Neural progenitor cell (in vitro differentiated cells): ENCODE measurements around the gene RS1. TPM values are rescaled to one million over a fixed set of nuclear protein-coding genes. Genes with fewer than 3 reads are reported as not detected.

Experiments used
- DNase-seq: peaks from one replicate; pipeline ENCODE4 v3.0.0-alpha.2; 2016; ENCODE audit warnings: low spot score
- H2AFZ ChIP-seq: fragments of 200-600 bp; sonication (generic); replicated peaks from 2 replicates; pipeline ENCODE4 v1.6.1; 2016; ENCODE audit warnings: antibody characterized with exemption
- H3F3A ChIP-seq: fragments of 200-600 bp; sonication (generic); 2 replicates; pipeline ENCODE4 v1.6.1; 2016; ENCODE audit warnings: antibody characterized with exemption, low read depth
- H3K27ac ChIP-seq: fragments of 200-600 bp; sonication (generic); 2 replicates; pipeline ENCODE4 v1.5.1; 2016; ENCODE audit warnings: mild to moderate bottlenecking
- H3K27me3 ChIP-seq: fragments of 200-600 bp; sonication (generic); 2 replicates; pipeline ENCODE4 v1.6.1; 2016; ENCODE audit warnings: mild to moderate bottlenecking, moderate library complexity
- H3K36me3 ChIP-seq: fragments of 200-600 bp; sonication (generic); 2 replicates; pipeline ENCODE4 v1.5.1; 2016
- H3K4me1 ChIP-seq: fragments of 200-600 bp; sonication (generic); 2 replicates; pipeline ENCODE4 v1.6.1; 2016; ENCODE audit warnings: mixed run types
- H3K4me2 ChIP-seq: fragments of 200-600 bp; sonication (generic); 2 replicates; pipeline ENCODE4 v1.6.1; 2016
- H3K4me3 ChIP-seq: fragments of 200-600 bp; sonication (generic); 2 replicates; pipeline ENCODE4 v1.5.1; 2016
- H3K79me2 ChIP-seq: fragments of 200-600 bp; sonication (generic); 2 replicates; pipeline ENCODE4 v1.6.1; 2016; ENCODE audit warnings: low read depth
- H3K9ac ChIP-seq: fragments of 200-600 bp; sonication (generic); 2 replicates; pipeline ENCODE4 v1.6.1; 2016
- H3K9me3 ChIP-seq: fragments of 200-600 bp; sonication (generic); 2 replicates; pipeline ENCODE4 v1.5.1; 2016; ENCODE audit warnings: low read depth
- H4K20me1 ChIP-seq: fragments of 200-600 bp; sonication (generic); 2 replicates; pipeline ENCODE4 v1.6.1; 2016; ENCODE audit warnings: low read depth
- H3K27ac Mint-ChIP-seq: 3 replicates; pipeline ENCODE4 v1.8.0; 2021; ENCODE audit warnings: mixed read lengths
- H3K27me3 Mint-ChIP-seq: 2 replicates; pipeline ENCODE4 v1.8.0; 2022; ENCODE audit warnings: low read depth, mild to moderate bottlenecking, inconsistent platforms, moderate library complexity, mixed read lengths; ENCODE audit not compliant: insufficient read depth
- H3K36me3 Mint-ChIP-seq: 3 replicates; pipeline ENCODE4 v1.8.0; 2021; ENCODE audit warnings: mixed read lengths
- H3K4me1 Mint-ChIP-seq: 3 replicates; pipeline ENCODE4 v1.8.0; 2021; ENCODE audit warnings: mixed read lengths
- H3K4me3 Mint-ChIP-seq: 3 replicates; pipeline ENCODE4 v1.8.0; 2021; ENCODE audit warnings: mild to moderate bottlenecking, moderate library complexity, mixed read lengths
- H3K9me3 Mint-ChIP-seq: 3 replicates; pipeline ENCODE4 v1.8.0; 2020; ENCODE audit warnings: mixed read lengths
- EZH2 ChIP-seq: fragments of 200-600 bp; sonication (generic); IDR thresholded peaks from 2 replicates; pipeline ENCODE4 v1.6.1; 2017; ENCODE audit warnings: antibody characterized with exemption, mild to moderate bottlenecking, moderate library complexity
- EZH2phosphoT487 ChIP-seq: fragments of 200-600 bp; sonication (generic); IDR thresholded peaks from 2 replicates; pipeline ENCODE4 v1.6.1; 2017; ENCODE audit warnings: antibody characterized with exemption
- total RNA-seq: library from RNA; depleted of rRNA; stranded (reverse); fragments of >200 nt; gene quantifications from 2 replicates; pipeline ENCODE4 v1.2.3, GENCODE V29; 2015; ENCODE audit warnings: low replicate concordance
- TF ChIP-seq, protein P1 (sequence below): fragments of 200-600 bp; sonication (generic); IDR thresholded peaks from 2 replicates; pipeline ENCODE4 v1.5.1; 2017; ENCODE audit warnings: antibody characterized with exemption, mild to moderate bottlenecking

RS1 gene
- total RNA-seq, 1 donor from 2014 or later = not detected

DNA sequence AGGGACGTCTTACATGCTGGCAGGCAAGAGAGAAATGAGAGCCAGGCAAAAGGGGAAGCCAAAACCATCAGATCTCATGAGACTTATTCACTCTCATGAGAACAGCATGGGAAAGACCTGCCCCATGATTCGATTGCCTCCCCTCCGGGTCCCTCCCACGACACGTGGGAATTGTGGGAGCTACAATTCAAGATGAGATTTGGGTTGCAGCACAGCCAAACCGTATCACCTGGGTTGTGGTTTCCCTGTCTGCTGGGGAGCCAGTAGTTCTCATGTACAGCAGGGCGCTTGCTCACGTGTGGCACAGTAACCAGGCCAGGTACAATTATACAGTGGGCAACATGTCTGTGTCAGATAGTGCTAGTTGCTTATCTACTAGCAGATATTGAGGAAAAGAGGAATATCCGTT lies 11.1 kb upstream of the RS1 start:
- Histone ChIP-seq H3K4me1 (no peaks in the 10 kb centered on the region), H3K4me3 (no peak overlapping the region), H3K4me2 (no peak overlapping the region), H3K9me3 (no peaks in the 10 kb centered on the region), H3K9ac (no peak overlapping the region), H3K27me3 (no peaks in the 10 kb centered on the region), H3K79me2 (no peaks in the 10 kb centered on the region), H3F3A (no peaks in the 10 kb centered on the region), H3K36me3 (no peaks in the 10 kb centered on the region), H2AFZ (no peak overlapping the region), H4K20me1 (no peaks in the 10 kb centered on the region), H3K27ac (no peak overlapping the region)
- H3K27me3 Mint-ChIP-seq = peaks cover 2% of the 10 kb centered on the region
- H3K36me3 Mint-ChIP-seq = no peaks in the 10 kb centered on the region
- no peak overlapping the region for H3K27ac Mint-ChIP-seq
- H3K4me3 Mint-ChIP-seq = no peak overlapping the region
- H3K4me1 Mint-ChIP-seq = no peaks in the 10 kb centered on the region
- DNase-seq = no peak
- no peak for TF ChIP-seq EZH2phosphoT487
- no peak for TF ChIP-seq EZH2
- TF ChIP-seq, protein P1, sequence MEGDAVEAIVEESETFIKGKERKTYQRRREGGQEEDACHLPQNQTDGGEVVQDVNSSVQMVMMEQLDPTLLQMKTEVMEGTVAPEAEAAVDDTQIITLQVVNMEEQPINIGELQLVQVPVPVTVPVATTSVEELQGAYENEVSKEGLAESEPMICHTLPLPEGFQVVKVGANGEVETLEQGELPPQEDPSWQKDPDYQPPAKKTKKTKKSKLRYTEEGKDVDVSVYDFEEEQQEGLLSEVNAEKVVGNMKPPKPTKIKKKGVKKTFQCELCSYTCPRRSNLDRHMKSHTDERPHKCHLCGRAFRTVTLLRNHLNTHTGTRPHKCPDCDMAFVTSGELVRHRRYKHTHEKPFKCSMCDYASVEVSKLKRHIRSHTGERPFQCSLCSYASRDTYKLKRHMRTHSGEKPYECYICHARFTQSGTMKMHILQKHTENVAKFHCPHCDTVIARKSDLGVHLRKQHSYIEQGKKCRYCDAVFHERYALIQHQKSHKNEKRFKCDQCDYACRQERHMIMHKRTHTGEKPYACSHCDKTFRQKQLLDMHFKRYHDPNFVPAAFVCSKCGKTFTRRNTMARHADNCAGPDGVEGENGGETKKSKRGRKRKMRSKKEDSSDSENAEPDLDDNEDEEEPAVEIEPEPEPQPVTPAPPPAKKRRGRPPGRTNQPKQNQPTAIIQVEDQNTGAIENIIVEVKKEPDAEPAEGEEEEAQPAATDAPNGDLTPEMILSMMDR = no peak
- H3K9me3 Mint-ChIP-seq = peaks cover 13% of the 10 kb centered on the region

DNA sequence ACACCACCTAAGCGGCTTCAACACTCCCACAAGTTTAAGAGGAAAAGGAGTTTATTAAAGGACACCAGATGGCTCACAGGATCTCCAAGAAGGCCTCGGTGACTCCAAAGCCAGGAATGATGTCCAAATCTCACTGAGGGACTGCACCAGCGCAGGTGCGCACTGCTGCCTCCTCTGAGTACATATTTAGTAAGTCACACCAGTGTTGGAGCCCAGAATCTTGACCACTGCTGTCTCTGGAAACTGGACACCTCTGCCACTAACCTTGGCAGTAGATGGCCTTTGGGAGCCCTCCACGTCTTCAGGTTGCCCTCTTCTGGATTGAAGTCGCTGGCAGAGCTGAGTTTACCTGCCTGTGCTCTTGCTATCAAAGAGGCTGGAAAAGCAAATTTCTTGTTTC lies 10.1 kb upstream of the RS1 start:
- Histone ChIP-seq H3K9ac (no peak overlapping the region), H3K9me3 (no peaks in the 10 kb centered on the region), H3K27ac (no peak overlapping the region), H3K36me3 (no peaks in the 10 kb centered on the region), H4K20me1 (no peaks in the 10 kb centered on the region), H3K79me2 (no peaks in the 10 kb centered on the region), H3K27me3 (no peaks in the 10 kb centered on the region), H3K4me2 (no peak overlapping the region), H2AFZ (no peak overlapping the region), H3K4me1 (no peaks in the 10 kb centered on the region), H3F3A (no peaks in the 10 kb centered on the region), H3K4me3 (no peak overlapping the region)
- H3K27me3 Mint-ChIP-seq = peaks cover 3% of the 10 kb centered on the region
- H3K36me3 Mint-ChIP-seq = no peaks in the 10 kb centered on the region
- peaks cover 12% of the 10 kb centered on the region for H3K9me3 Mint-ChIP-seq
- no peak overlapping the region for H3K27ac Mint-ChIP-seq
- H3K4me3 Mint-ChIP-seq = no peak overlapping the region
- no peaks in the 10 kb centered on the region for H3K4me1 Mint-ChIP-seq
- no peak for TF ChIP-seq EZH2
- TF ChIP-seq EZH2phosphoT487 = no peak
- TF ChIP-seq, protein P1 = no peak
- DNase-seq = no peak

DNA sequence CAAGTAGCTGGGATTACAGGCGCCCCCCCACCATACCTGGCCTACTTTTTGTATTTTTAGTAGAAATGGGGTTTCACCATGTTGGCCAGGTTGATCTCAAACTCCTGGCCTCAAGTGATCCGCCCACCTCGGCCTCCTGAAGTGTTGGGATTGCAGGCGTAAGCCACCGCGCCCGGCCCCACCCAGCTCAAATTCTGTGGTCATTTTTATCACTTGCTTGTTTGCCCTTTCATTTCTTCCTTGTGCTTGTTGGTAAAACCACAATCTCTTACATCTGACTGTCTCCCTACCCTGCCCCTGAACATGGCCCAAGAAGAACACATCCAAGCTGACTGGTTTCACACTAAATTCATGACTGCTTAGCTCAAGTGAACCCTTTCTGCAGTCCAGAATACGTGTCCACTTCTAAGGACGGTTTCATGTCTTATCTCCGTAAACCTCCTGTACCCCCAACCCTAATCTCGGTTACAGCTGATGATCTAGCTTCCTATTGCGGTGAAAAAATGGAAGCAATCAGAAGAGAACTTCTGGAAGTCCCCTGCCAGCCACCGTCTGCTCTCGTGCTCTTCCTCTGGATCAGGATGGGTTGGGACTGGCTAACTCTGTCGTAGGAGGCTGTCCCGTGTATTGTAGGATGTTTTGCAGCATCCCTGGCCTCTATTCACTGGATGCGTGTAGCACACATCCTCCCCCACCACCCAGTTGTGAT lies 5.4 kb upstream of the RS1 start:
- no peak overlapping the region for H2AFZ ChIP-seq
- no peaks in the 10 kb centered on the region for H3K9me3 ChIP-seq
- Mint-ChIP-seq H3K4me1 (no peaks in the 10 kb centered on the region), H3K36me3 (no peaks in the 10 kb centered on the region), H3K9me3 (peaks cover 15% of the 10 kb centered on the region), H3K27me3 (peaks cover 18% of the 10 kb centered on the region), H3K27ac (no peak overlapping the region), H3K4me3 (no peak overlapping the region)
- H3K79me2 ChIP-seq = no peaks in the 10 kb centered on the region
- no peaks in the 10 kb centered on the region for H3K27me3 ChIP-seq
- no peak overlapping the region for H3K9ac ChIP-seq
- no peaks in the 10 kb centered on the region for H3F3A ChIP-seq
- H3K36me3 ChIP-seq = no peaks in the 10 kb centered on the region
- H3K27ac ChIP-seq = no peak overlapping the region
- H3K4me1 ChIP-seq = no peaks in the 10 kb centered on the region
- H4K20me1 ChIP-seq = no peaks in the 10 kb centered on the region
- no peak overlapping the region for H3K4me2 ChIP-seq
- no peak overlapping the region for H3K4me3 ChIP-seq
- no peak for DNase-seq
- TF ChIP-seq EZH2 (no peak), EZH2phosphoT487 (no peak)
- TF ChIP-seq, protein P1 = no peak
